ENCODE data around the gene ITPKC. TPM values are rescaled to one million over a fixed set of nuclear protein-coding genes. Genes with fewer than 3 reads are reported as not detected.

The ITPKC gene
- total and polyA plus RNA-seq, 8 donors = 10.2 to 25.6 (median 13.7) TPM

GRCh38 chr19:40713939-40714338, 3.0 kb upstream of the ITPKC start:
- peaks cover 0 to 32% of the 10 kb centered on the region in 2 donors for H3K36me3 ChIP-seq
- ATAC-seq (no peak), DNase-seq (no peak)
- no peak for TF ChIP-seq CTCF (IDR thresholded peaks at IDR 0.05)
- peak overlapping the region in 1 of 2 donors; percentile 91 for H3K4me3 ChIP-seq
- intact Hi-C loops (cut with DNase I) = no loop called here
- no peaks in the 10 kb centered on the region for H3K9me3 ChIP-seq
- H3K27me3 ChIP-seq = no peaks in the 10 kb centered on the region
- peak overlapping the region in 1 of 2 donors; percentile 94 for H3K27ac ChIP-seq
- peaks cover 12 to 44% of the 10 kb centered on the region in 2 donors for H3K4me1 ChIP-seq

DNA sequence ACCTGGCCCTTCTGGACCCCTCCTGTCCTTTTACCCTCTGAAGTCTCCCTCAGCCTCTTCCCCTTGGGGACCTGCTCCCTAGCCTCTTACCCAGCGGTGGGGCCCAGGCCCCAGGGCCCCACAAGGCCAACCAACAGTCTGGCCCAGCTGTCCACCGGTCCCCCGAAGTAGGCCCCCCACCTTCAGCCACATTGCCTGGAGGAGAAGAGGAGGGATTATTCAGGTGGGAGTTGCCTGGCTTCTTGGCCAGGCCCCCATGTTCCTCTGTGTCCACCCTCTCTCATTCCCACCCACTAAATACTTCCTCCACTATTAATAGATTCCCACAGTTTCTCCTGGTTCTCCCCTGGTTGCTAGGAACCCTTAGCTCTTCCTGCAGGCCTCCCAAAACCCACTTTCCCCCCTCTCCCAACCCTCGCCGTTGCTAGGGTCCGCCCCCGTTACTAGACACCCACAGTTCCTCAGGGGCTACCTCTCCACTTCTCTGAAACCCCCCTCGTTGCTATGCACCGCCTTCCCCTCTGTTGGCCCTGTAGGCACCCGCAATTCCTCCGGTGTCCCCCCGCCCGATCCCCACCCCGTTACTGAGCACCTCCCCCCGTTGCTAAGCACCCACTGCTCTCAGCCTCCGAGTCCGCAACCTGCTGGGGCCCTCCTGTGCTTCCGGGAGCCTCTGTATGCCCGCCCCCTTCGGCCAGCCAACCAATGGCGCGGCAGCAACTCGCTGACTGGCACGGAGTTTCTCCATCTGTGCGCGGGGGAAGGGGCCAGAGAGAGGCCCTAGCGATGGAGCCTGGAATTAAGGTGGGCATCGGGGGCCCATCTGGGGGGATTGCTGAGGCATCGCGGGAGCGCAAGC, 2.2 kb upstream of the ITPKC start:
- intact Hi-C loops (cut with DNase I) = no loop called here
- peaks cover 16 to 51% of the 10 kb centered on the region in 2 donors for H3K4me1 ChIP-seq
- DNase-seq = peak; percentile 91 to 97 (median 94)
- ATAC-seq = peak; percentile 76
- H3K27me3 ChIP-seq = no peaks in the 10 kb centered on the region
- no peak for TF ChIP-seq CTCF (IDR thresholded peaks at IDR 0.05)
- peaks cover 0 to 24% of the 10 kb centered on the region in 2 donors for H3K36me3 ChIP-seq
- H3K9me3 ChIP-seq = no peaks in the 10 kb centered on the region
- peak overlapping the region; percentile 61 to 91 for H3K4me3 ChIP-seq
- peak overlapping the region; percentile 92 to 94 for H3K27ac ChIP-seq

DNA sequence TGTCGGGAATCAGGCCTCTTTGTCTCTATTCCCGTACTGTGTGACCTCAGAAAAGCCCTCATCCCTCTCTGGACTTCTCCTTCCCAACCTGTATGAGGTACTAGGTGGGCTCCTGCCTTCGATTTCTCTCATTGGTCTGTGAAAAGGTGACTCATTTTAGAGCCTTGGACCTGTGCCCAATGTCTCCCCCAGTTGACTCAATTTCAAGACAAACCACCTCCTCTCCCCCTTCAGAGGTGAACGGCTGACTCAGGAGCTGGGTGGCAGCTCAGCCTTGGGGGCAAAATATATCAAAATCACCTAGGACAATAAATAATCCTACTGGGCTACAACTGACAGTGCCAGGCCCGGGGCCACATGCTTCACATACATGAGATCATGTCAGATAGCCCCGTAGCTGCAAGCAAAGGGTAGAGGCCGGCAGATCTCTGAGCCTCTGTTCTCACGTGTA, 856 bp upstream of the ITPKC start:
- H3K4me1 ChIP-seq = peaks cover 29 to 65% of the 10 kb centered on the region in 2 donors
- peak in 1 of 4 donors; percentile 42 for DNase-seq
- intact Hi-C loops (cut with DNase I) = no loop called here
- no peaks in the 10 kb centered on the region for H3K27me3 ChIP-seq
- H3K36me3 ChIP-seq = peaks cover 0 to 12% of the 10 kb centered on the region in 2 donors
- H3K4me3 ChIP-seq = peak overlapping the region; percentile 61 to 91
- no peak for TF ChIP-seq CTCF (IDR thresholded peaks at IDR 0.05)
- H3K27ac ChIP-seq = peak overlapping the region; percentile 92 to 94
- ATAC-seq = no peak
- H3K9me3 ChIP-seq = no peaks in the 10 kb centered on the region

DNA sequence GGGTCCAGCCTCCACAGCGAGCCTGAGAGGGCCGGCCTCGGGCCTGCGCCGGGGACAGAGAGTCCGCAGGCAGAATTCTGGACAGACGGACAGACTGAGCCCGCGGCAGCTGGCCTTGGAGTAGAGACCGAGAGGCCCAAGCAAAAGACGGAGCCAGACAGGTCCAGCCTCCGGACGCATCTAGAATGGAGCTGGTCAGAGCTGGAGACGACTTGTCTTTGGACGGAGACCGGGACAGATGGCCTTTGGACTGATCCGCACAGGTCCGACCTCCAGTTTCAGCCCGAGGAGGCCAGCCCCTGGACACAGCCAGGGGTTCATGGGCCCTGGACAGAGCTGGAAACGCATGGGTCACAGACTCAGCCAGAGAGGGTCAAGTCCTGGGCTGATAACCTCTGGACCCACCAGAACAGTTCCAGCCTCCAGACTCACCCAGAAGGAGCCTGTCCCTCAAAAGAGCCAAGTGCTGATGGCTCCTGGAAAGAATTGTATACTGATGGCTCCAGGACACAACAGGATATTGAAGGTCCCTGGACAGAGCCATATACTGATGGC, 490 bp downstream of the ITPKC start:
- DNase-seq (peak in 1 of 4 donors; percentile 14), ATAC-seq (no peak)
- no peak for TF ChIP-seq CTCF (IDR thresholded peaks at IDR 0.05)
- Histone ChIP-seq H3K4me1 (peaks cover 39 to 79% of the 10 kb centered on the region in 2 donors), H3K4me3 (peak overlapping the region; percentile 61 to 91), H3K9me3 (no peaks in the 10 kb centered on the region), H3K27ac (peak overlapping the region; percentile 92 to 94), H3K27me3 (no peaks in the 10 kb centered on the region), H3K36me3 (peaks cover 0 to 19% of the 10 kb centered on the region in 2 donors)
- intact Hi-C loops (cut with DNase I) = no loop called here

Measured in left lung (tissue), 10 donors.